Left hindlimb (tissue), 1 donor: ENCODE results near the gene TRIM31.
"Not testable (repeated sequence)": the region's sequence is repeated elsewhere in the genome, so short reads cannot be mapped to it uniquely, and the experiment has no call there.

ENCODE experiments used
- DNase-seq: peaks from one replicate; pipeline ENCODE4 v3.0.0-alpha.2; 2018

TRIM31 gene

GRCh38 chr6:30149234-30149633 lies 36.3 kb upstream of the TRIM31 start:
- no peak for DNase-seq

- no peak for DNase-seq
Observed at GRCh38 chr6:30147096-30147495, 34.2 kb upstream of the TRIM31 start.

GRCh38 chr6:30145818-30146217 lies 32.9 kb upstream of the TRIM31 start:
- DNase-seq, result no peak

GRCh38 chr6:30144811-30145210 lies 31.9 kb upstream of the TRIM31 start:
- DNase-seq, result no peak

- no peak for DNase-seq
Observed at GRCh38 chr6:30143780-30144179, 30.9 kb upstream of the TRIM31 start.

- no peak for DNase-seq
Observed at GRCh38 chr6:30142665-30143064, 29.8 kb upstream of the TRIM31 start.

- not testable (repeated sequence) for DNase-seq
Observed at GRCh38 chr6:30140240-30140639, 27.4 kb upstream of the TRIM31 start.

GRCh38 chr6:30136570-30137286 lies 23.8 kb upstream of the TRIM31 start:
- no peak for DNase-seq

GRCh38 chr6:30135757-30136156 lies 22.9 kb upstream of the TRIM31 start, which contains the start of gene TRIM40:
Gene TRIM40 (plus strand): TSS chr6:30136140. CDS start chr6:30137037, 897 bp downstream.
- no peak for DNase-seq

GRCh38 chr6:30135147-30135546 lies 22.3 kb upstream of the TRIM31 start:
- no peak for DNase-seq

GRCh38 chr6:30131947-30132497 lies 19.1 kb upstream of the TRIM31 start:
- no peak for DNase-seq

- peak; percentile 55 for DNase-seq
Observed at GRCh38 chr6:30130887-30131862, 18.3 kb upstream of the TRIM31 start.

- DNase-seq, result no peak
Observed at GRCh38 chr6:30130179-30130679, 17.3 kb upstream of the TRIM31 start.

GRCh38 chr6:30129265-30130178 lies 16.6 kb upstream of the TRIM31 start:
- DNase-seq, result no peak

GRCh38 chr6:30127238-30128093 lies 14.6 kb upstream of the TRIM31 start:
- DNase-seq, result no peak

GRCh38 chr6:30122515-30122914 lies 9.6 kb upstream of the TRIM31 start:
- no peak for DNase-seq

- DNase-seq, result no peak
Observed at GRCh38 chr6:30121446-30122366, 8.8 kb upstream of the TRIM31 start.

- DNase-seq, result not testable (repeated sequence)
Observed at GRCh38 chr6:30118691-30119090, 5.8 kb upstream of the TRIM31 start.

- no peak for DNase-seq
Observed at GRCh38 chr6:30116724-30117123, 3.8 kb upstream of the TRIM31 start.

- no peak for DNase-seq
Observed at GRCh38 chr6:30113841-30114240, 951 bp upstream of the TRIM31 start.
